ENCODE measurements around the gene PSEN2. TPM values are rescaled to one million over a fixed set of nuclear protein-coding genes. Genes with fewer than 3 reads are reported as not detected.

PSEN2 gene
- total RNA-seq, 2 donors from 2014 or later, result 22.6 to 23.3 TPM

- Histone ChIP-seq H3K27me3 (no peaks in the 10 kb centered on the region), H3K4me3 (no peak overlapping the region), H3K4me1 (peaks cover 0 to 45% of the 10 kb centered on the region in 2 donors), H3K9me3 (no peaks in the 10 kb centered on the region), H3K36me3 (peaks cover 15% of the 10 kb centered on the region), H3K27ac (no peak overlapping the region)
- TF ChIP-seq, protein P1, sequence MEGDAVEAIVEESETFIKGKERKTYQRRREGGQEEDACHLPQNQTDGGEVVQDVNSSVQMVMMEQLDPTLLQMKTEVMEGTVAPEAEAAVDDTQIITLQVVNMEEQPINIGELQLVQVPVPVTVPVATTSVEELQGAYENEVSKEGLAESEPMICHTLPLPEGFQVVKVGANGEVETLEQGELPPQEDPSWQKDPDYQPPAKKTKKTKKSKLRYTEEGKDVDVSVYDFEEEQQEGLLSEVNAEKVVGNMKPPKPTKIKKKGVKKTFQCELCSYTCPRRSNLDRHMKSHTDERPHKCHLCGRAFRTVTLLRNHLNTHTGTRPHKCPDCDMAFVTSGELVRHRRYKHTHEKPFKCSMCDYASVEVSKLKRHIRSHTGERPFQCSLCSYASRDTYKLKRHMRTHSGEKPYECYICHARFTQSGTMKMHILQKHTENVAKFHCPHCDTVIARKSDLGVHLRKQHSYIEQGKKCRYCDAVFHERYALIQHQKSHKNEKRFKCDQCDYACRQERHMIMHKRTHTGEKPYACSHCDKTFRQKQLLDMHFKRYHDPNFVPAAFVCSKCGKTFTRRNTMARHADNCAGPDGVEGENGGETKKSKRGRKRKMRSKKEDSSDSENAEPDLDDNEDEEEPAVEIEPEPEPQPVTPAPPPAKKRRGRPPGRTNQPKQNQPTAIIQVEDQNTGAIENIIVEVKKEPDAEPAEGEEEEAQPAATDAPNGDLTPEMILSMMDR (IDR thresholded peaks at IDR 0.05), result no peak
- no peak for DNase-seq (ENCODE audit: low spot score)
These were observed 11.2 kb downstream of the PSEN2 start for GRCh38 chr1:226881515-226882185.

DNA sequence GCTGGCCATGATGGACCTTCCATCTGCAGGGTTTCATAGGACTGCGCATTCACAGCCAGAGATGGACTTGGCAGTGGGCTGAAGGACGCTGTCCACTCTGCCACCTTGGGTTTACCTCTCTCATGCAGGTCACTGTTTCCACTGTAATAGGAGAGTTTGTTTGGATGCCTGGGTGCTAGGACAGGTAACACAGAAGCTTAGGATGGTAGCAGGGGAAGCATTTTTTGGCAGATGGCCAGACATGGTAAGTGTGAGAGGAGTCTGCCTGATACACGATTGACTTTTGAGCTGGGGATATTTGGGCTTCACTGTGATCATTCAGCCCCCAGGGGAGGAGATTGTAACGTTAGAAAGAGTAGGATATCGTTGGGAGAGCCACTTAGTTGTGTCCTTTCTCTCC lies 11.8 kb downstream of the PSEN2 start:
- Histone ChIP-seq H3K27ac (peak overlapping the region; percentile 4 to 20), H3K4me1 (peaks cover 0 to 46% of the 10 kb centered on the region in 2 donors), H3K36me3 (peaks cover 15% of the 10 kb centered on the region), H3K4me3 (peak overlapping the region in 1 of 2 donors; percentile 14), H3K27me3 (no peaks in the 10 kb centered on the region), H3K9me3 (no peaks in the 10 kb centered on the region)
- TF ChIP-seq, protein P1 (IDR thresholded peaks at IDR 0.05), result no peak
- no peak for DNase-seq (ENCODE audit: low spot score)

GRCh38 chr1:226882631-226883409 lies 12.4 kb downstream of the PSEN2 start:
- peaks cover 0 to 46% of the 10 kb centered on the region in 2 donors for H3K4me1 ChIP-seq
- H3K4me3 ChIP-seq, result peak overlapping the region in 1 of 2 donors; percentile 14
- DNase-seq (ENCODE audit: low spot score), result no peak
- H3K9me3 ChIP-seq, result no peaks in the 10 kb centered on the region
- TF ChIP-seq, protein P1 (IDR thresholded peaks at IDR 0.05), result no peak
- H3K27ac ChIP-seq, result peak overlapping the region; percentile 4 to 20
- no peaks in the 10 kb centered on the region for H3K27me3 ChIP-seq
- peaks cover 15% of the 10 kb centered on the region for H3K36me3 ChIP-seq

- H3K4me3 ChIP-seq, result no peak overlapping the region
- no peaks in the 10 kb centered on the region for H3K9me3 ChIP-seq
- H3K27ac ChIP-seq, result no peak overlapping the region
- H3K27me3 ChIP-seq, result no peaks in the 10 kb centered on the region
- H3K36me3 ChIP-seq, result peaks cover 15% of the 10 kb centered on the region
- DNase-seq (ENCODE audit: low spot score), result no peak
- TF ChIP-seq, protein P1 (IDR thresholded peaks at IDR 0.05), result no peak
- H3K4me1 ChIP-seq, result peaks cover 0 to 46% of the 10 kb centered on the region in 2 donors
These were observed 13.2 kb downstream of the PSEN2 start for GRCh38 chr1:226883630-226884029.

- peaks cover 0 to 46% of the 10 kb centered on the region in 2 donors for H3K4me1 ChIP-seq
- TF ChIP-seq, protein P1 (IDR thresholded peaks at IDR 0.05), result no peak
- DNase-seq (ENCODE audit: low spot score), result no peak
- H3K27ac ChIP-seq, result no peak overlapping the region
- no peaks in the 10 kb centered on the region for H3K27me3 ChIP-seq
- H3K4me3 ChIP-seq, result no peak overlapping the region
- no peaks in the 10 kb centered on the region for H3K9me3 ChIP-seq
- peaks cover 15% of the 10 kb centered on the region for H3K36me3 ChIP-seq
These were observed 13.8 kb downstream of the PSEN2 start for GRCh38 chr1:226884116-226884625.
